NCI-H128 (cell line): Measurements from ENCODE around the gene CDK15.
"Not testable (repeated sequence)": the region's sequence is repeated elsewhere in the genome, so short reads cannot be mapped to it uniquely, and the experiment has no call there.

ENCODE experiments used
- DNase-seq: peaks from one replicate; lab custom pipeline; 2025; ENCODE audit not compliant: unreplicated experiment; lab: John Stamatoyannopoulos, UW

The CDK15 gene

DNA sequence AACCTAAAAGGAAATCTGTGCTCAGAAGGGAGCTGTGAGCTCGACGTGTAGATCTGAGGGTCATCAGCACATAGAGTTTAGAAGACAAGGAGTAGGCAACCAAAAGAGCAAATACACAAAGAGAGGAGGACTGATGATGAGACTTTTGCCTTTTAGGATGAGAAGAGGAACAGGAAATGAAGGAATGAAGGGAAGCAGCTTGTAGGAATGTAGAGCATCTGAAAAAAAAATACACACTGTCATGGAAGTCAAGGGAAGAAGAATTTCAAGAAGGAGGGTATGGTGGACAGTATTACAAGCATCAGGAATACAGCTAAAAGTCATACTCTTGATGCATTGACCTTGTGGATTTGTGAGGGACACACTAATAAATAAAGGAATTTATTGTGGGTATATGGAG lies 21.9 kb downstream of the CDK15 start:
- no peak for DNase-seq

- DNase-seq, result no peak
Observed at GRCh38 chr2:201830666-201831065, 24.3 kb downstream of the CDK15 start.

- DNase-seq, result no peak
Observed at GRCh38 chr2:201831469-201831868, 25.1 kb downstream of the CDK15 start.

DNA sequence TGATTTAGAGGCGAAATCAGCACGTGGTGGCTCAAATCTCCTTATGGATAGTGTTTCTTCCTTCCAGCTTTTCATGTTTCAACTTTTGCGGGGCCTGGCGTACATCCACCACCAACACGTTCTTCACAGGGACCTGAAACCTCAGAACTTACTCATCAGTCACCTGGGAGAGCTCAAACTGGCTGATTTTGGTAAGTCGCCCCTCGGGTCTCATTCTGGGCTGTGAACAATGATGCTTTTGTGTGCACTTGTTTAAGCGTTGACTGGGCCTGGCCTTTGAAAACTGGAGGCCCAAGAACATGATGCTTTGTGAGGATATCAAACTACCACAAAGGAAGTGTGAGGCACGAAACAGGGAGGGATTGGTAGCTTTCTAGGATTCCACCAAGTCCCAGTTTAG lies 27.4 kb downstream of the CDK15 start:
- no peak for DNase-seq

- DNase-seq, result no peak
Observed at GRCh38 chr2:201835066-201835465, 28.7 kb downstream of the CDK15 start.

DNA sequence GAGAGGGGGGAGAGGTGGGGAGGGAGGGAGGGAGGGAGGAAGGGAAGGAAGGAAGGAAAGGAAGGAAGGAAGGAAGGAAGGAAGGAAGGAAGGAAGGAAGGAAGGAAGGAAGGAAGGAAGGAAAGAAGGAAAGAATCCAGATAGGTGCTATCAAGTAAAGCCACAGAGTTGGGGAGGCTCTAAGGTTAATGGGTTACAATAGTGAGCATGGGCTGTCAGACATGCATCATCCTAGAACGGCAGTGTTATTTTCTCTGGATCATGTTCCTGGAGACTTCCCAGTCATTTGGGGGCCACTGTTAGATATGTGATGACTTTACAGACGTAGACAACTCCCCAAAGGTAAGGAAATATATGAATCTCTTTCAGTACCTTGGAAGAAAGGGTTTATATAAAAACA lies 31.1 kb downstream of the CDK15 start:
- DNase-seq, result no peak

DNA sequence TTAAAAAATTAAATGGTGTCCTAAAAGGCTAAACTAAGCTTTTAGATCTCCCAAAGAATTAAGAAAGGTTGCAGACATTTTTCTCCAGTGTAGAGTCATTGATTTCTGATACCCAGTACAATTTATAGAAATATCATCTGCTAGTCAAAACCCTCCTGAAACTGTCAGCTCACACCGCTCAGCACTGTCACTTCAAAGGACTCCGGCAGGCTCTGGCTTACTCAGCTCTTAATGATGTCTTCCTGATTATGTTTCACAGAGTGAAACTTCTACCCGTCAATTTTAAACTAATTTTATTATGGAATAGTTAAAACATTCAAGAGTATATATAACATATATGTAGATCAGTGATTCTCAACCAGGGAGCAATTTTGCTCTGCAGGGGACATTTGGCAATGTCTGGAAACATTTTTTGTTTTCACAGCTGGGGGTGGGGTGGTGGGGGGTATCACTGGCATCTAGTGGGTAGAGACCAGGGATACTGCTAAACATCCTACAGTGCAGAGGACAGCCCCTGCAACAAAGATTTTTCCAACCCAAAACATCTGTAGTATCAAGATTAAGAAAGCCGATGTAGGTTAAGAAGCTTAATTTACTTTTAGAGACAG lies 31.6 kb downstream of the CDK15 start:
- no peak for DNase-seq

GRCh38 chr2:201839727-201840126 lies 33.4 kb downstream of the CDK15 start:
- DNase-seq, result no peak

DNA sequence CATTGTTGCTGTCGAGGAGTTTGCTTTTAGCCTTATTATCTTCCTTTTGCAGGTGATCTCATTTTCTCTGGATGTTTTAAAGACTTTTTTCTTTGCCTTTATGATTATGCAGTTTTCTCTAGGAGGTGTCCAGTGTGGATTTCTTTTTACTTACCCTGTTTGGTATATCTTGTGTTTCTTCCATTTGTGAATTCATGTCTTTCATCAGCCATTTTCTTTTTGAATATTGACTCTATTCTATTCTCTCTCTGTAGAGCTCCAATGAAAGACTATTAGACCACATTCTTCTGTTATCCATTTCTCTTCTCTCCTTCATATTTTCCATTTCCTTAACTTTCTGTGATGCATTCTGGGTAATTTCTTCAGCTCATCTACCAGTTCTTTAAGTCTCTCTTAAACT lies 34.4 kb downstream of the CDK15 start:
- DNase-seq, result no peak

- DNase-seq, result no peak
Observed at GRCh38 chr2:201842131-201842860, 36.0 kb downstream of the CDK15 start.

DNA sequence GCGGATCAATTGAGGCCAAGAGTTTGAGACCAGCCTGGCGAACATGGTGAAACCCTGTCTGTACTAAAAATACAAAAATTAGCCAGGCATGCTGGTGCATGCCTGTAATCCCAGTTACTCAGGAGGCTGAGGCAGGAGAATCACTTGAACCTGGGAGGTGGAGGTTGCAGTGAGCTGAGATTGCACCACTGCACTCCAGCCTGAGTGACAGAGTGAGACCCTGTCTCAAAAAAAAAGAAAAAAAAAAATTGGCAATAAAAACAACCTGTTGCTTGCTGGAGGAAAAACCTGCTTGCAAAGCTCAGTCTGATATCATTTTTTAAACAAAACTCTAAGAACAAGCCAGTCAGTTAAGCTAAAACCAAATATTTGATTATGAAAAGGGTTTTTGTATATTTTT lies 38.6 kb downstream of the CDK15 start:
- DNase-seq, result not testable (repeated sequence)

DNA sequence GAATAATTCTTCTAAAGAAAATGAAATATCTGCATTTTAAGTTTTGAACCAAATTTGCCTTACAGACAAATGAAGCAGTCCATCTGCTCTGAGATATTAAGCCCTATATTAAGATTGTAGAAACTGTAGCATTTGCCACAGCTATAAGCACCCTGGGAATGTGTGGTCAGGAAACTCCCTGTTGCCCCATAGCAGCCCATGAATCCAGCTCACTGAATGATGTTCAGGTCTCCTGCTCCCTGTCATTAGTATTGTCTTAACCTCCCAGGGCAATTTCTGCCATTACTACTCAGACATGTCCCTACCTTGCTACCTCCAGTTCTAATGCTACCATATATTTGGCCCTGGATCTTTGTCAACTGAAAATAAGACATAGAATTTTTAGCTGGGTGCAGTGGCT lies 41.1 kb downstream of the CDK15 start:
- DNase-seq, result no peak

DNA sequence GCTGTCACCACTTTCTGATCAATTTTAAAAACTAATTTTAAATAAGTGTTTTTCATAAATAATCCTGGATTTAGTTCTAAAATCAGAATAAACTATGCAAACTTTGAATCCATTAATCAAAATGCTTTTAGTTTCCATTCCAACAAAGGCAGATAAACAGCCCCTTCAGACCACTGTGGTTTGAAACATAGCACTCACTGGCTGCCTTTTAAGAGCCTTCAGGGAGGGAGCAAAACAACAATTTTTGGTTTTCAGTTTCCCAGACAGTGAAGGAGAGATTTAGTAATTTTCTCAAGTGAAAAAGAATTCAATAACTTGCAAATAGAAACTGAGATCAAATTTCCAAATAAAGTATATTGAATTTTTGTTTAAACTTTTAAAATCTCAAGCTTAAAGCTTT lies 46.1 kb downstream of the CDK15 start:
- no peak for DNase-seq

DNA sequence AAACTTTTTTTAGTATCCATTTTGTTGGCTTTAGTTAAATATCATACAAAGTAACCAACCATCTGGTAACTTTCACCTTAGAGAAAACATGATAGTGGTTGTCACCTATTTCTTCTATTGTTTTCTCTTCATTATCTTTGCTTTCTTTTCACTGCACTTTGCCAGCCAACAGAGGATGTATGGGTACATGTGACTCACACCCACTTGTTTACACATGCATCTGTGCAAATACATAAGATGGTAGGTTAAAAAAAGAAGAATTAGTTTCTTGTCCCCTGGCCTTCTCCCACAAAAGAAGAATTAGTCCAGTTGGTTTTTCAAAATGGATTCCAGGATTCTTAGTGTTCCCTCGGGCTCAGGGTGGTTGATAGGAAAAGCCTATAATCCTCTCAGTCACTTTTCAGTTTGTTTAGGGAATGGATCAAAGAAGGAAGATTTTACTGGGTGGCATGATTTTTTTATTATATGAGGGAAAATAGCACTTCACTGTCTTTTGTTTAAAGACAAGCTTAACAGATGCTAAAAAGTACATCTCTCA lies 46.6 kb downstream of the CDK15 start:
- DNase-seq, result no peak

- no peak for DNase-seq
Observed at GRCh38 chr2:201854221-201854801, 48.0 kb downstream of the CDK15 start.

DNA sequence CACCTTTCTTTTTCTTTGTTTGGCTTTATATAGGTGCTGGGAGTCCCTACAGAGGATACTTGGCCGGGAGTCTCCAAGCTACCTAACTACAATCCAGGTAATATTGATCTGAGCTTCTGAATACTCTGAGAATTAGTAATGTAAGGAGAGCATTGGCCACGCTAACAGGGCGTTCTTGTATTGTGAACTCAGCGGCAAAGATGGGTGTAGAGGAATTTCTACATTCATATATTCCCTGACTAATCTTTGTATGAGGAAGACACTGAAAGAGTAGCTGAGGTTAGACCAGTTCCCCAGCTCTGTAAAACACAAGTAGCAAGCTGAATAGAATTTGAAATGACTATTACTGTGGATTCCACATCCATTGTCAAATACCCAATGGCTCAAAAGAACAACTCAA lies 48.5 kb downstream of the CDK15 start:
- DNase-seq, result no peak

DNA sequence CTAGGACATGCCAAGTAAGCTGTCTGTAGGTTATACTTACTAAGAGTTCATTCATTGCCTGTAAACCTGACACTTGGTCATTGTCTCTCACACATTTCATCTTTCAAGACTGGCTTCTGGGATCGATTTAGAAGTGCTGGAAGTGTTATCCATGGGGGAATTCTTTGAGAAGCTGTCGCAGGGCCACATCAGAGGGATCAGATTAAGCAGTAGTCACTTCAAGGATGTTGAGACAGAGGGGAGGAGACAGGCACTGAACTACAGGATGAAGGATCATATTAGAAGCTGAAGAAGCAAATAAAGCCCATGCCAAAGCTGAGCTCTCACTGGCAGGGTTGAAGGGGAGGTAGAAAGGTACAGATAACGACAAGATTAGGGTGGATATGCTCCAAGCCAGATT lies 49.0 kb downstream of the CDK15 start:
- DNase-seq, result no peak

GRCh38 chr2:201857326-201857725 lies 51.0 kb downstream of the CDK15 start:
- DNase-seq, result no peak

GRCh38 chr2:201858281-201859184 lies 52.2 kb downstream of the CDK15 start:
- no peak for DNase-seq

DNA sequence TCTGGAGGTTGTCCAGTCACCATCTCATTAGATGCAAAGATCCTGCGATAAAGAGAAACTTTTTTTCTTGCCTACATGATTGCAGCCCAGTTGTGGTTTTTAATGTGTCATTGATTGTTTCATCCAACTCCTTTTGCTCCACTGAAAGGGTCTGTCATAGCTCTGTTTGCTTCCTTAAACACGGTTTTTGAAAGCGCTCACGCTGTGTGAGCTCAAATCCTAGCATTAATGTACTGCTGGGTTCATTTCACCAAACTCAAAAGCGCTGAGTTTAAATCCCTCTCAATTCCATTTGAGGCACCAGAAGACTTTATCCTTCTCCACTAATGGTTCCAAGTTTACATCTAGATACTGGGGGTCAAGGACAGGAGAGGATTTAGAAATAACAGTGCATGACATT lies 53.6 kb downstream of the CDK15 start:
- no peak for DNase-seq

- peak; percentile 30 for DNase-seq
Observed at GRCh38 chr2:201860636-201861066, 54.3 kb downstream of the CDK15 start.
